Stomach (tissue), 9 donors: ENCODE measurements around the gene COL23A1. TPM values are rescaled to one million over a fixed set of nuclear protein-coding genes. Genes with fewer than 3 reads are reported as not detected.

Source experiments
- DNase-seq, 2 donors: peaks; one replicate each; pipeline versions ENCODE4 v3.0.0 to v3.0.0-alpha.2; 2013 to 2019
- H3K27ac ChIP-seq, 5 donors: fragments of 200-600 bp in 4 of 5; sonication (generic) in 4 of 5; one replicate each; pipeline ENCODE4 v1.5.1; 2013 to 2019; ENCODE audit warnings: mild to moderate bottlenecking in 1 of 5, moderate library complexity in 1 of 5
- H3K27me3 ChIP-seq, 3 donors: fragments of 200-600 bp; sonication (generic); one replicate each; pipeline ENCODE4 v1.5.1; 2017 to 2019; ENCODE audit warnings: mixed run types in 1 of 3
- H3K36me3 ChIP-seq, 4 donors: fragments of 200-600 bp; sonication (generic); 1 replicate in 3 of 4; 2 replicates in 1 of 4; pipeline ENCODE4 v1.5.1; 2016 to 2019
- H3K4me1 ChIP-seq, 4 donors: fragments of 200-600 bp; sonication (generic); one replicate each; pipeline ENCODE4 v1.5.1; 2016 to 2019
- H3K4me3 ChIP-seq, 4 donors: fragments of 200-600 bp; sonication (generic) in 3 of 4; one replicate each; pipeline ENCODE4 v1.5.1; 2016 to 2019; ENCODE audit warnings: mild to moderate bottlenecking in 1 of 4
- H3K9me3 ChIP-seq, 4 donors: fragments of 200-600 bp; sonication (generic); one replicate each; pipeline ENCODE4 v1.5.1; 2016 to 2019
- CTCF ChIP-seq, 7 experiments: fragments of 450-650 bp in 4 of 7; fragments of 200-600 bp in 3 of 7; sonication (generic) in 3 of 7; IDR thresholded peaks; one replicate each; pipeline ENCODE4 v1.5.1; 2016 to 2019; ENCODE audit warnings: antibody characterized with exemption in 7 of 7, control low read depth in 2 of 7, mild to moderate bottlenecking in 1 of 7
- EP300 ChIP-seq: sonication (generic); formaldehyde crosslinking; IDR thresholded peaks from one replicate; pipeline ENCODE4 v1.6.1; 2017; ENCODE audit warnings: antibody characterized with exemption
- POLR2A ChIP-seq, 4 donors: fragments of 450-650 bp; IDR thresholded peaks; one replicate each; pipeline ENCODE4 v1.6.1; 2016; ENCODE audit warnings: antibody characterized with exemption in 4 of 4, control low read depth in 2 of 4, mild to moderate bottlenecking in 1 of 4, moderate library complexity in 1 of 4
- POLR2AphosphoS5 ChIP-seq, 3 donors: sonication (generic); formaldehyde crosslinking; IDR thresholded peaks; one replicate each; pipeline ENCODE4 v1.6.1; 2016; ENCODE audit warnings: antibody characterized with exemption in 3 of 3
- WGBS, 5 donors: extraction: QIAGEN DNeasy Blood & Tissue Kit in 3 of 5; methylation state at CpG; one replicate each; pipeline versions ENCODE4 v1.1.5 to v1.1.7; 2013 to 2018; 5-methylcytosine and 5-hydroxymethylcytosine counted together
- intact Hi-C: fragments of 100-400 bp; cut with DNase I; formaldehyde crosslinking; loops from one replicate; pipeline ENCODE4 v1.15.1; 2023; ENCODE audit warnings: low total_unique reads
- polyA plus RNA-seq, 3 donors: library from polyadenylated mRNA; stranded (reverse); fragments of 200-250 nt; gene quantifications; one replicate each; pipeline ENCODE4 v1.2.3, GENCODE V29; 2013
- total RNA-seq, 5 donors: library from RNA; depleted of rRNA; stranded (reverse); fragments of >200 nt; gene quantifications; one replicate each; pipeline versions ENCODE4 v1.1.0 to v1.2.3, GENCODE V29; 2014 to 2016
- donor health status: healthy with polysubstance abuse.
- donor health status: Bipolar disorder and iron deficiency.
- donor health status: healthy.

COL23A1 gene
- total and polyA plus RNA-seq, 8 donors: under 0.01 to 7.0 (median 1.4) TPM

- Histone ChIP-seq H3K4me1 (peaks cover 11 to 16% (median 14%) of the 10 kb centered on the region in 4 donors), H3K36me3 (no peaks in the 10 kb centered on the region), H3K27me3 (peaks cover 0 to 36% (median 3%) of the 10 kb centered on the region in 3 donors), H3K27ac (no peak overlapping the region), H3K4me3 (no peak overlapping the region), H3K9me3 (no peaks in the 10 kb centered on the region)
- TF ChIP-seq CTCF (IDR thresholded peaks at IDR 0.05): no peak
- TF ChIP-seq POLR2A (IDR thresholded peaks at IDR 0.05): no peak
- TF ChIP-seq EP300: no peak
- TF ChIP-seq POLR2AphosphoS5 (IDR thresholded peaks at IDR 0.05): no peak
- DNase-seq: no peak
- intact Hi-C loops: no loop called here
- 87 to 90% (median 89%) methylated on average over 9 of the region's 9 CpGs for WGBS, 5 donors
Measured at GRCh38 chr5:178353461-178353860, 236.7 kb downstream of the COL23A1 start.

DNA sequence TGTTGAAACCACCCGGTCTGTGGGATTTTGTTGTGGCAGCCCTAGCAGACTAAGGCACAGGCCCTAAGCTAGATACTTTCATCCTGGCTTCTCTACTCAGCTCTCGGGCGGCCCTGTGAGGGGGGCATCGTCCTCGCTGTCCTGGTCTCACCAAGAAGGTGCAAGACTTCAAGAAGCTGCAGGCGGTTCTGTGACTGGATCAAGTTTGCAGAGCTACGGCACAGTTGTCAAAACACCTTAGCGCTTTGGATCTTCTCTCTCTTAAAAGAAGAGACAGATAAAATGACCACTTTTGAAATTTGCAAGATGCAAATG is 238.2 kb downstream of the COL23A1 start:
- TF ChIP-seq EP300 (no peak), CTCF (IDR thresholded peaks at IDR 0.05) (no peak), POLR2A (IDR thresholded peaks at IDR 0.05) (no peak), POLR2AphosphoS5 (IDR thresholded peaks at IDR 0.05) (no peak)
- H3K36me3 ChIP-seq: no peaks in the 10 kb centered on the region
- no peaks in the 10 kb centered on the region for H3K9me3 ChIP-seq
- intact Hi-C loops: no loop called here
- H3K4me1 ChIP-seq: peaks cover 9 to 12% (median 11%) of the 10 kb centered on the region in 4 donors
- DNase-seq: no peak
- no peak overlapping the region for H3K4me3 ChIP-seq
- H3K27ac ChIP-seq: no peak overlapping the region
- peaks cover 0 to 43% (median 3%) of the 10 kb centered on the region in 3 donors for H3K27me3 ChIP-seq
- WGBS, 5 donors: 89 to 98% (median 93%) methylated on average over 6 to 8 of the region's 8 CpGs

GRCh38 chr5:178351221-178352034 is 238.8 kb downstream of the COL23A1 start:
- Histone ChIP-seq H3K36me3 (no peaks in the 10 kb centered on the region), H3K9me3 (no peaks in the 10 kb centered on the region), H3K4me3 (no peak overlapping the region), H3K4me1 (peaks cover 3 to 7% (median 5%) of the 10 kb centered on the region in 4 donors), H3K27ac (no peak overlapping the region), H3K27me3 (peaks cover 0 to 38% (median 3%) of the 10 kb centered on the region in 3 donors)
- WGBS, 5 donors: 84 to 88% (median 86%) methylated on average over 18 of the region's 18 CpGs
- TF ChIP-seq CTCF (IDR thresholded peaks at IDR 0.05) (no peak), POLR2AphosphoS5 (IDR thresholded peaks at IDR 0.05) (no peak), POLR2A (IDR thresholded peaks at IDR 0.05) (no peak), EP300 (no peak)
- intact Hi-C loops: no loop called here
- no peak for DNase-seq

DNA sequence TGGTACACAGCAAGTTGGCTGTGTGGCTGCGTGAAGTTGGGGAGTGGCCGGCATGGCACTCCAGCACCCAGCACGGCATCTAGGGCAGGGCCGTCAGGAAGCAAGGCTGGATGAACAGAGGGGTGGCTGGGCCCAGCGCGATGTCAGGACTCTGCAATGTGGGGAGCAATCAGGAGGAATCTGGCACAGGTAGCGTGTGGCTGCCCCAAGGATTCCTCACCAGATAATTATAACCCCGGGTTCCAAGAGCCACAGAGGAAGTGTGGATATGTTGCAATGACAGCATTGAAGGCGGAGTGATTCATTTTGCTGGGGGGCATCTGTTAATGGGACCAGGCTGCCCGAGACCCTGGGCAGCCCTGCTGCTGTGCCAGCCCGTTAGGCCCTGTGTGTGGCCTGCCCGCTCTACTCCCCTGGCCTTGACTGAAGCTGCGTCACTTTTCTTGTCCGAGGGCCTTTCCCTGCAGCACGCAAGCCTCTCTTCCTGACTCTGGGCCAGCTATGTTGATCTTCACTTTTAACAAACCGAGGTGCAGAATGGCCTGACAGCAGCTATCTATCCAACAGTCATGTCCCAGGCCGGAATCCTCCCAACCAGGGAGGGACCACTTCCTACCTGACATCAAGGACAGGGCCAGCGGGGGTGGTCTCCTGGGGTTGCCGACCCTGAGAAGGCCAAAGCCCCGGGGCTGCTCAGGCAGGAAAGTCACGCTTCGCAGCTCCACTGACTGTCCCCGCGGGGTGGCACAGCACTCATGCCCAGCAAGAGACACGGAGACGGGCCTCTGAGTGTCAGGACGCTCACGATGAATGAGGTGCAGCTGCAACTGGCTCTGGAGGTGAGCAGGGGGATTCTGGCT is 239.6 kb downstream of the COL23A1 start:
- WGBS, 5 donors: 84 to 89% (median 87%) methylated on average over 26 to 28 of the region's 28 CpGs

More for the DNA sequence above, 239.6 kb downstream of the COL23A1 start:
- no peaks in the 10 kb centered on the region for H3K36me3 ChIP-seq
- TF ChIP-seq EP300 (no peak), POLR2A (IDR thresholded peaks at IDR 0.05) (no peak), POLR2AphosphoS5 (IDR thresholded peaks at IDR 0.05) (no peak), CTCF (IDR thresholded peaks at IDR 0.05) (no peak)
- H3K4me3 ChIP-seq: no peak overlapping the region
- peaks cover 0 to 31% (median 0%) of the 10 kb centered on the region in 3 donors for H3K27me3 ChIP-seq
- no peaks in the 10 kb centered on the region for H3K9me3 ChIP-seq
- no peak for DNase-seq
- no peaks in the 10 kb centered on the region for H3K4me1 ChIP-seq
- no peak overlapping the region for H3K27ac ChIP-seq
- intact Hi-C loops: no loop called here
